Measurements from ENCODE around the gene ZNF467. TPM values are rescaled to one million over a fixed set of nuclear protein-coding genes. Genes with fewer than 3 reads are reported as not detected.

Gene ZNF467
- total and polyA plus RNA-seq, 2 of the 8 experiments (the other 6 are each of a cell fraction or from before 2014, with no cell fraction given): 0.50 to 0.51 TPM

DNA sequence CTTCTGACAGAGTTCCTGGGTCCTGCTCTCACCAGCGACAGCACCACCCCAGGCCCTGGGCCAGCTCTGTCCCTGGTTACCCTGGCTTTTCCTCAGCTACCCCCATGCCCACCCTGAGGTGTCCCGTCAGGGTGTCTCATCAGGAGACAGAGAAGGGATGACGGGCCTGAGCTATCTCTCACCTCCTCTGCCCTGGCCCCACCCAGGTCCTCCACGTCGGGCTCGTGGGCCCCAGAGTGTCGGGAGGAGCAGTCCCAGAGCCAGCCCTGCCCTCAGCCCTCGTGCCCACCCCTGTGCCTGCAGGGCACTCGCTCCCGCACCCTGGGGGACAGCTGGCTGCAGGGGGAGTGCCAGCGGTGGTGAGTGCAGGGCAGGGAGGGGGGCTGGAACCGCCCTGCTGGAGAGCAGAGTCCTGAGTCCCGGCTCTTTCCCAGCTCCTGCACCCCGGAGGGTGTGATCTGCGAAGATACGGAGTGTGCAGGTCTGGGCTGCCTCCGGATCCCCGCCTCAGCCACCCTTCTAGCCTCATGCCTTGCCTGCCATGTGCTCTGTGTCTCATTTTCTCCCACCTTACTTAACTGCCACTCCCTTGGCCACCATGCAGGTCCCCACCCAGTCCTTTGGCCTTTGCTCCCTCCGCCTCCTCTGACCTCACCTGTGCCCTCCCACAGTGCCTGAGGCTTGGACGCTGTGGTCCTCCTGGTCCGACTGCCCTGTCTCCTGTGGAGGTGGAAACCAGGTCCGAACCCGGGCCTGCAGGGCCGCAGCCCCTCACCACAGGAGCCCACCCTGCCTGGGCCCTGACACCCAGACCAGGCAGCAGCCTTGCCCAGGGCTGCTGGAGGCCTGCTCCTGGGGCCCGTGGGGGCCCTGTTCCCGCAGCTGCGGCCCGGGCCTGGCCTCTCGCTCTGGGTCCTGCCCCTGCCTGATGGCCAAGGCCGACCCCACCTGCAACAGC, 48.1 kb upstream of the ZNF467 start:
- no peak overlapping the region for H4K5ac ChIP-seq (ENCODE audit: insufficient read length, low read depth, low read length)
- no peak overlapping the region; the same call in 1 of the 2 replicates for H3K18ac ChIP-seq (ENCODE audit: extremely low read depth, low read length)
- H3K4ac ChIP-seq (replicated peaks; ENCODE audit: insufficient read length, low read depth, low read length): no peak overlapping the region
- H4K8ac ChIP-seq (ENCODE audit: extremely low read depth, insufficient read depth, low read length): no peak overlapping the region
- H3K79me1 ChIP-seq (ENCODE audit: low read depth, low read length): no peaks in the 10 kb centered on the region; the same call in 1 of the 2 replicates
- H3K9ac ChIP-seq (replicated peaks in 1 of 4; ENCODE audit: extremely low read depth in 1 of 4, low read depth in 3 of 4, low read length in 3 of 4): no peak overlapping the region
- peaks cover 0 to 1% (median under 1%) of the 10 kb centered on the region in 4 experiments; a peak in 3 of 7 replicates for H3K4me1 ChIP-seq (replicated peaks in 1 of 4; ENCODE audit: control insufficient read depth in 3 of 4, insufficient read depth in 4 of 4, low read length in 3 of 4)
- H2BK12ac ChIP-seq (ENCODE audit: low read depth, low read length): no peak overlapping the region
- 88% methylated on average over 24 of the region's 30 CpGs; no CpG with 5 or more reads in 1 of the 2 experiments for WGBS, 2 experiments (ENCODE audit: extremely low coverage in 1 of 2, insufficient coverage in 1 of 2, insufficient read length in 1 of 2, insufficient replicate concordance in 2 of 2, low coverage in 1 of 2, low lambda C conversion rate in 2 of 2, missing lambda C conversion rate in 1 of 2)
- no peak for DNase-seq (ENCODE audit: low read depth in 1 of 2, low spot score in 2 of 2)
- no peaks in the 10 kb centered on the region for H3K36me3 ChIP-seq (ENCODE audit: control insufficient read depth in 2 of 4, insufficient read depth in 4 of 4, low read length in 3 of 4)
- no peak overlapping the region for H3K4me2 ChIP-seq (ENCODE audit: insufficient read depth in 1 of 2, low read depth in 2 of 2, low read length in 2 of 2)
- H3K14ac ChIP-seq (ENCODE audit: insufficient read length): no peak overlapping the region
- no peaks in the 10 kb centered on the region for H3K23me2 ChIP-seq (ENCODE audit: low read depth, low read length)
- ChIA-PET POLR2A (ENCODE audit: partially characterized antibody) (interaction anchor here (0.7 to 1.6 kb wide), 3 partner anchors 8 to 25 kb away, joined by 3 to 4 read pairs (median 3); no protein-coding TSS in a partner anchor), CTCF (ENCODE audit: partially characterized antibody) (interaction anchor here (0.7 to 5.2 kb wide), 7 partner anchors 8 to 32 kb away, joined by 3 to 67 read pairs (median 6); no protein-coding TSS in a partner anchor)
- TF ChIP-seq RFX5 (IDR thresholded peaks at IDR 0.05; ENCODE audit: borderline replicate concordance, low read depth, low read length): no peak
- TF ChIP-seq CHD1 (IDR thresholded peaks at IDR 0.05; ENCODE audit: low read depth, low read length): no peak
- TF ChIP-seq EGR1 (IDR thresholded peaks at IDR 0.05; ENCODE audit: borderline replicate concordance, low read depth, low read length): no peak
- no peak for TF ChIP-seq EP300 (IDR thresholded peaks at IDR 0.05; ENCODE audit: borderline replicate concordance in 1 of 2, low read depth in 2 of 2, low read length in 2 of 2)
- TF ChIP-seq POLR2A (IDR thresholded peaks at IDR 0.05; ENCODE audit: control extremely low read depth in 1 of 2, low read depth in 2 of 2, low read length in 2 of 2): no peak
- no peak for TF ChIP-seq BACH1 (IDR thresholded peaks at IDR 0.05; ENCODE audit: low read length)
- TF ChIP-seq TEAD4 (IDR thresholded peaks at IDR 0.05; ENCODE audit: low read depth, low read length): no peak
- TF ChIP-seq, protein P1, sequence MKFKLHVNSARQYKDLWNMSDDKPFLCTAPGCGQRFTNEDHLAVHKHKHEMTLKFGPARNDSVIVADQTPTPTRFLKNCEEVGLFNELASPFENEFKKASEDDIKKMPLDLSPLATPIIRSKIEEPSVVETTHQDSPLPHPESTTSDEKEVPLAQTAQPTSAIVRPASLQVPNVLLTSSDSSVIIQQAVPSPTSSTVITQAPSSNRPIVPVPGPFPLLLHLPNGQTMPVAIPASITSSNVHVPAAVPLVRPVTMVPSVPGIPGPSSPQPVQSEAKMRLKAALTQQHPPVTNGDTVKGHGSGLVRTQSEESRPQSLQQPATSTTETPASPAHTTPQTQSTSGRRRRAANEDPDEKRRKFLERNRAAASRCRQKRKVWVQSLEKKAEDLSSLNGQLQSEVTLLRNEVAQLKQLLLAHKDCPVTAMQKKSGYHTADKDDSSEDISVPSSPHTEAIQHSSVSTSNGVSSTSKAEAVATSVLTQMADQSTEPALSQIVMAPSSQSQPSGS (IDR thresholded peaks at IDR 0.05; ENCODE audit: low read length): no peak
- no peaks in the 10 kb centered on the region for H4K20me1 ChIP-seq (replicated peaks in 1 of 2; ENCODE audit: control insufficient read depth in 1 of 2, insufficient read depth in 2 of 2, low read length in 2 of 2)
- H2BK20ac ChIP-seq (ENCODE audit: low read length): no peak overlapping the region
- no peaks in the 10 kb centered on the region for H3K79me2 ChIP-seq (ENCODE audit: control insufficient read depth in 1 of 2, insufficient read depth in 2 of 2, low read length in 2 of 2)
- H3K27me3 ChIP-seq (replicated peaks in 1 of 4; ENCODE audit: control insufficient read depth in 3 of 4, extremely low read depth in 1 of 4, insufficient read depth in 3 of 4, low read length in 3 of 4): no peaks in the 10 kb centered on the region
- no peak overlapping the region for H2BK5ac ChIP-seq (ENCODE audit: low read depth, low read length)
- H3K56ac ChIP-seq (replicated peaks; ENCODE audit: insufficient read length, low read depth, low read length): no peak overlapping the region
- FAIRE-seq: no peak
- H2BK120ac ChIP-seq (replicated peaks; ENCODE audit: low read depth, low read length): no peak overlapping the region
- no peak overlapping the region for H2BK15ac ChIP-seq (ENCODE audit: low read length)
- H3K4me3 ChIP-seq (ENCODE audit: extremely low read depth in 1 of 4, insufficient read depth in 2 of 4, low read depth in 3 of 4, low read length in 4 of 4): no peak overlapping the region
- peaks cover 8 to 29% of the 10 kb centered on the region in 2 experiments; a peak in 3 of 4 replicates for H3K9me3 ChIP-seq (ENCODE audit: insufficient read depth in 2 of 2, low read depth in 1 of 2, low read length in 1 of 2)
- 0 out of 2 replicates have a peak overlapping the region, but pooled peaks have one; percentile 13 for H2AK5ac ChIP-seq (ENCODE audit: low read depth, low read length)
- H3K27ac ChIP-seq (ENCODE audit: low read depth, low read length): no peak overlapping the region
- H4K91ac ChIP-seq (replicated peaks; ENCODE audit: insufficient read length, low read length): no peak overlapping the region
- no peak overlapping the region for H2AFZ ChIP-seq (ENCODE audit: low read length)
- no peak overlapping the region for H3K23ac ChIP-seq (ENCODE audit: insufficient read length)

Measured in H1 (cell line).